ENCODE measurements around the gene PEX14. TPM values are rescaled to one million over a fixed set of nuclear protein-coding genes. Genes with fewer than 3 reads are reported as not detected.

Gene PEX14
- total RNA-seq, 1 experiment from 2014 or later = 29.3 TPM

- Histone ChIP-seq H3K36me3 (ENCODE audit: control insufficient read depth in 1 of 2, insufficient read depth in 2 of 2, low read length in 2 of 2) (no peaks in the 10 kb centered on the region), H3K4me1 (ENCODE audit: control insufficient read depth in 1 of 2, insufficient read depth in 2 of 2, low read length in 2 of 2) (no peaks in the 10 kb centered on the region), H3K79me2 (ENCODE audit: insufficient read depth, low read length) (no peaks in the 10 kb centered on the region), H3K4me2 (ENCODE audit: low read length) (no peak overlapping the region), H3K27me3 (ENCODE audit: insufficient read depth, low read length) (no peaks in the 10 kb centered on the region), H4K20me1 (ENCODE audit: insufficient read depth) (no peaks in the 10 kb centered on the region), H3K9ac (ENCODE audit: low read length) (no peak overlapping the region), H3K4me3 (replicated peaks in 1 of 2; ENCODE audit: low read depth in 1 of 2, low read length in 2 of 2) (no peak overlapping the region), H3K9me2 (ENCODE audit: insufficient read depth) (no peaks in the 10 kb centered on the region), H3K27ac (ENCODE audit: low read depth, low read length) (no peak overlapping the region), H3K9me3 (ENCODE audit: control insufficient read depth in 1 of 2, insufficient read depth in 1 of 2, low read depth in 1 of 2, low read length in 2 of 2) (no peaks in the 10 kb centered on the region), H2AFZ (ENCODE audit: low read depth, low read length, poor library complexity, severe bottlenecking) (no peak overlapping the region)
- ChIA-PET RAD21 (ENCODE audit: low non-redundant PET in 1 of 2, low total read pairs in 2 of 2, uncharacterized antibody in 2 of 2, unreplicated experiment in 2 of 2) (no interaction called here), POLR2A (no interaction called here), CTCF (no interaction called here)
- intact Hi-C loops (cut with micrococcal nuclease) = no loop called here
- TF ChIP-seq EGR1 (IDR thresholded peaks at IDR 0.05; ENCODE audit: low read depth) (no peak), RAD21 (IDR thresholded peaks at IDR 0.05; ENCODE audit: low read depth) (no peak), FOSL1 (IDR thresholded peaks at IDR 0.05; ENCODE audit: low read depth) (no peak), CEBPB (IDR thresholded peaks at IDR 0.05; ENCODE audit: low read depth) (no peak), POLR2AphosphoS5 (IDR thresholded peaks at IDR 0.05; ENCODE audit: low read depth, low read length) (no peak), CTCF (IDR thresholded peaks at IDR 0.05 in 2 of 3, conservative IDR thresholded peaks at IDR 0.05 in 1 of 3; ENCODE audit: borderline replicate concordance in 1 of 3, insufficient read depth in 1 of 3, low read depth in 2 of 3, low read length in 2 of 3) (no peak), SRF (IDR thresholded peaks at IDR 0.05; ENCODE audit: low read depth) (no peak), ZFX (IDR thresholded peaks at IDR 0.05) (no peak), ATF3 (IDR thresholded peaks at IDR 0.05) (no peak), REST (IDR thresholded peaks at IDR 0.05; ENCODE audit: low read depth) (no peak), POLR2A (IDR thresholded peaks at IDR 0.05; ENCODE audit: borderline replicate concordance, extremely low read depth, insufficient read depth, insufficient read length) (no peak), SP1 (IDR thresholded peaks at IDR 0.05; ENCODE audit: low read depth) (no peak), ZBTB33 (IDR thresholded peaks at IDR 0.05; ENCODE audit: extremely low read depth, insufficient replicate concordance, low read length) (no peak), ZNF274 (IDR thresholded peaks at IDR 0.05; ENCODE audit: low read depth, low read length) (no peak), SIN3A (IDR thresholded peaks at IDR 0.05; ENCODE audit: low read depth) (no peak), YY1 (IDR thresholded peaks at IDR 0.05; ENCODE audit: extremely low read depth, insufficient replicate concordance, low read depth, low read length) (no peak)
- ATAC-seq = no peak
- no TSS peak for BruUV-seq (replicated peaks)
- no peak for DNase-seq (ENCODE audit: low read depth, low spot score)
Observed at GRCh38 chr1:10659218-10659617, 184.5 kb downstream of the PEX14 start.
